Astrocyte (in vitro differentiated cells and primary cell): ENCODE results near the gene PDE11A.

ENCODE experiments used
- CTCF ChIP-seq: IDR thresholded peaks from 2 replicates; pipeline ENCODE4 v1.5.1; 2011; ENCODE audit warnings: low read depth, mild to moderate bottlenecking, inconsistent platforms, low read length, moderate library complexity; ENCODE audit not compliant: insufficient read depth
- EZH2 ChIP-seq: IDR thresholded peaks from 2 replicates; pipeline ENCODE4 v1.6.1; 2012; ENCODE audit warnings: mild to moderate bottlenecking, low read length, inconsistent platforms; ENCODE audit not compliant: insufficient read depth

GRCh38 chr2:177698281-177698680 lies 374.3 kb downstream of the PDE11A start:
- TF ChIP-seq CTCF: no peak
- TF ChIP-seq EZH2: no peak
